A673 (cell line): ENCODE measurements around the gene UBE2R2. TPM values are rescaled to one million over a fixed set of nuclear protein-coding genes. Genes with fewer than 3 reads are reported as not detected.

ENCODE experiments used
- BruUV-seq: library from RNA; stranded (reverse); fragments of 400-500 nt; replicated peaks from 2 replicates; lab custom pipeline; 2021; lab: Mats Ljungman, UMichigan
- CTCF ChIA-PET: fragments of 300-600 bp; sonication (Branson Sonifier 250); formaldehyde crosslinking; loops from one replicate; lab custom pipeline; 2022; ENCODE audit warnings: antibody characterized with exemption; lab: Charles Lee
- POLR2A ChIA-PET: fragments of 300-600 bp; sonication (Branson Sonifier 250); formaldehyde crosslinking; loops from one replicate; lab custom pipeline; 2022; ENCODE audit warnings: antibody characterized with exemption; ENCODE audit not compliant: low non-redundant PET; lab: Charles Lee
- DNase-seq: peaks from one replicate; pipeline ENCODE4 v3.0.0-alpha.2; 2015; ENCODE audit warnings: low spot score
- H3K27ac ChIP-seq: fragments of 200-600 bp; sonication (generic); 2 replicates; pipeline ENCODE4 v1.5.1; 2016; ENCODE audit warnings: mixed run types, low read depth, mild to moderate bottlenecking, mixed read lengths, antibody characterized with exemption, low read length; ENCODE audit not compliant: poor library complexity, severe bottlenecking
- H3K27me3 ChIP-seq: fragments of 200-600 bp; sonication (generic); replicated peaks from 2 replicates; pipeline ENCODE4 v1.6.1; 2017; ENCODE audit warnings: mixed run types, low read depth, mild to moderate bottlenecking, mixed read lengths, antibody characterized with exemption, low read length; ENCODE audit not compliant: insufficient read depth, poor library complexity
- H3K36me3 ChIP-seq: fragments of 200-600 bp; sonication (generic); 2 replicates; pipeline ENCODE4 v1.6.1; 2016; ENCODE audit warnings: mixed run types, mild to moderate bottlenecking, mixed read lengths, antibody characterized with exemption, low read length; ENCODE audit not compliant: insufficient read depth, poor library complexity, severe bottlenecking
- H3K4me1 ChIP-seq: fragments of 200-600 bp; sonication (generic); 2 replicates; pipeline ENCODE4 v1.6.1; 2017; ENCODE audit warnings: mixed run types, mild to moderate bottlenecking, mixed read lengths, antibody characterized with exemption, low read length; ENCODE audit not compliant: insufficient read depth, poor library complexity, severe bottlenecking
- H3K4me3 ChIP-seq: fragments of 200-600 bp; sonication (generic); 2 replicates; pipeline ENCODE4 v1.5.1; 2016; ENCODE audit warnings: low read depth, mixed run types, mild to moderate bottlenecking, mixed read lengths, low read length; ENCODE audit not compliant: poor library complexity, severe bottlenecking
- H3K9me3 ChIP-seq: fragments of 200-600 bp; sonication (generic); 2 replicates; pipeline ENCODE4 v1.6.1; 2016; ENCODE audit warnings: mixed run types, low read depth, mild to moderate bottlenecking, mixed read lengths, antibody characterized with exemption, low read length; ENCODE audit not compliant: poor library complexity, severe bottlenecking
- EZH2 ChIP-seq: fragments of 200-600 bp; sonication (generic); IDR thresholded peaks from 2 replicates; pipeline ENCODE4 v1.6.1; 2017; ENCODE audit warnings: borderline replicate concordance, low read depth, mild to moderate bottlenecking, mixed read lengths, antibody characterized with exemption, low read length; ENCODE audit not compliant: poor library complexity, severe bottlenecking
- intact Hi-C: fragments of 100-400 bp; cut with micrococcal nuclease; formaldehyde crosslinking; loops from one replicate; pipeline ENCODE4 v1.10.0; 2022; ENCODE audit not compliant: unreplicated experiment
- total RNA-seq: library from RNA; stranded (reverse); gene quantifications from 2 replicates; pipeline ENCODE4 v1.2.3, GENCODE V29; 2021
- TF ChIP-seq, protein P1 (sequence below): fragments of 300-800, 200-600 bp; sonication (generic); conservative IDR thresholded peaks from 2 replicates; pipeline ENCODE4 v1.5.1; 2017; ENCODE audit warnings: low read depth, mild to moderate bottlenecking, antibody characterized with exemption, low read length, moderate library complexity, mixed read lengths

The UBE2R2 gene
- total RNA-seq, 1 experiment from 2014 or later: 49.2 TPM

- no peaks in the 10 kb centered on the region for H3K36me3 ChIP-seq
- ChIA-PET CTCF (no interaction called here), POLR2A (no interaction called here)
- no TSS peak for BruUV-seq
- peaks cover 33% of the 10 kb centered on the region for H3K4me1 ChIP-seq
- peak overlapping the region; percentile 87 for H3K4me3 ChIP-seq
- H3K9me3 ChIP-seq: no peaks in the 10 kb centered on the region
- intact Hi-C loops: no loop called here
- no peaks in the 10 kb centered on the region for H3K27me3 ChIP-seq
- peak overlapping the region; percentile 98 for H3K27ac ChIP-seq
- peak; percentile 71 for DNase-seq
- TF ChIP-seq, protein P1, sequence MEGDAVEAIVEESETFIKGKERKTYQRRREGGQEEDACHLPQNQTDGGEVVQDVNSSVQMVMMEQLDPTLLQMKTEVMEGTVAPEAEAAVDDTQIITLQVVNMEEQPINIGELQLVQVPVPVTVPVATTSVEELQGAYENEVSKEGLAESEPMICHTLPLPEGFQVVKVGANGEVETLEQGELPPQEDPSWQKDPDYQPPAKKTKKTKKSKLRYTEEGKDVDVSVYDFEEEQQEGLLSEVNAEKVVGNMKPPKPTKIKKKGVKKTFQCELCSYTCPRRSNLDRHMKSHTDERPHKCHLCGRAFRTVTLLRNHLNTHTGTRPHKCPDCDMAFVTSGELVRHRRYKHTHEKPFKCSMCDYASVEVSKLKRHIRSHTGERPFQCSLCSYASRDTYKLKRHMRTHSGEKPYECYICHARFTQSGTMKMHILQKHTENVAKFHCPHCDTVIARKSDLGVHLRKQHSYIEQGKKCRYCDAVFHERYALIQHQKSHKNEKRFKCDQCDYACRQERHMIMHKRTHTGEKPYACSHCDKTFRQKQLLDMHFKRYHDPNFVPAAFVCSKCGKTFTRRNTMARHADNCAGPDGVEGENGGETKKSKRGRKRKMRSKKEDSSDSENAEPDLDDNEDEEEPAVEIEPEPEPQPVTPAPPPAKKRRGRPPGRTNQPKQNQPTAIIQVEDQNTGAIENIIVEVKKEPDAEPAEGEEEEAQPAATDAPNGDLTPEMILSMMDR: no peak
- TF ChIP-seq EZH2: no peak
These were observed 587 bp downstream of the UBE2R2 start for GRCh38 chr9:33817327-33818166.

GRCh38 chr9:33818167-33818846 lies 1.3 kb downstream of the UBE2R2 start:
- BruUV-seq: TSS peak; percentile 49
- Histone ChIP-seq H3K36me3 (no peaks in the 10 kb centered on the region), H3K4me1 (peaks cover 33% of the 10 kb centered on the region), H3K4me3 (peak overlapping the region; percentile 87), H3K27ac (peak overlapping the region; percentile 98), H3K9me3 (no peaks in the 10 kb centered on the region), H3K27me3 (no peaks in the 10 kb centered on the region)
- CTCF ChIA-PET: no interaction called here
- POLR2A ChIA-PET: no interaction called here
- TF ChIP-seq, protein P1: no peak
- TF ChIP-seq EZH2: no peak
- no peak for DNase-seq
- intact Hi-C loops: no loop called here

GRCh38 chr9:33818847-33819500 lies 2.0 kb downstream of the UBE2R2 start:
- Histone ChIP-seq H3K27me3 (no peaks in the 10 kb centered on the region), H3K27ac (peak overlapping the region; percentile 41), H3K4me3 (peak overlapping the region; percentile 87), H3K4me1 (peaks cover 30% of the 10 kb centered on the region), H3K9me3 (no peaks in the 10 kb centered on the region), H3K36me3 (no peaks in the 10 kb centered on the region)
- BruUV-seq: no TSS peak
- DNase-seq: no peak
- POLR2A ChIA-PET: no interaction called here
- TF ChIP-seq EZH2: no peak
- TF ChIP-seq, protein P1: no peak
- CTCF ChIA-PET: no interaction called here
- intact Hi-C loops: no loop called here
